ENCODE results near the gene TFPI.
"Not testable (repeated sequence)": the region's sequence is repeated elsewhere in the genome, so short reads cannot be mapped to it uniquely, and the experiment has no call there.

TFPI gene

DNA sequence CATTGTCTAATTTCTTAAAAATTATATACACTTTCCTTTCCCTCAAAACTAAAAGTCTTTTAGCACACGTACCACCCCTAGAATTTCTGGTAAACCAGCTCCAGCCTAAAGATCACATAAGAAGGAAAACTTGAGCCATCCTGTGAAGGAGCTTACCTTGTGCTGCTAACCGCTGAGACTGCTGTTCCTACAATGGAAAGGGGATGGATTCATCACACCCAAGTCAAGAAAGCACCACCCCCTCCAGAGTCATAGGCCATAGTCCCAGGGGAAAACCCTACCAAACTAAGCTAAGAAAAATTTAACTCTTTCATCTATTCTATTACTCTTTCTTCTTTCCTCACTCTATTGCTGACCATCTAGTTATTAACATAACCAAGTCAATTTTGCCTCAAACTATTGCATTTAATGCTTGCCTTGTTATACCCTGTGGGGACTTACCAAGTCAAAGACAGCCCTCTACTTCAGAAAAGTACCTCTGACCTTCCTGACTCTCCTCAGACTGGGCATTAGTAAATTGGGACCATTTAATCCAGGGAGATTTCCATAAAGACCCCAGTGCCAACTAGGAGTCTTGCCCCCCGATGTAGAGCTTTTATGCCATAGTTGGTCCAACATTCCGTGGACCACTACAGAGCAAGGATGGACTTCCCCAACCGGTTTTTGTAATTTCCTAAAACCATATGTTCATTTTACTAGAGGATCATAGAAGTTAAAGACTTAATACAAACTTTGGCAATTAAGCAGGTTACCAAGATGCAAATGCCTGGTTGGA is 40.6 kb downstream of the TFPI start:
- not testable (repeated sequence) for H3K4me1 ChIP-seq (ENCODE audit: control insufficient read depth, insufficient read depth, low read length); H3K9me3 ChIP-seq (ENCODE audit: control insufficient read depth in 2 of 2, low read length in 2 of 2); H3K9ac ChIP-seq (ENCODE audit: low read length in 2 of 2); H3K27ac ChIP-seq (ENCODE audit: low read length); H3K27me3 ChIP-seq (ENCODE audit: control insufficient read depth in 1 of 2, insufficient read depth in 2 of 2, low read length in 2 of 2); H3K4me3 ChIP-seq (ENCODE audit: low read length in 2 of 2); H3K36me3 ChIP-seq (ENCODE audit: control insufficient read depth in 2 of 2, insufficient read depth in 2 of 2, low read length in 2 of 2)

DNA sequence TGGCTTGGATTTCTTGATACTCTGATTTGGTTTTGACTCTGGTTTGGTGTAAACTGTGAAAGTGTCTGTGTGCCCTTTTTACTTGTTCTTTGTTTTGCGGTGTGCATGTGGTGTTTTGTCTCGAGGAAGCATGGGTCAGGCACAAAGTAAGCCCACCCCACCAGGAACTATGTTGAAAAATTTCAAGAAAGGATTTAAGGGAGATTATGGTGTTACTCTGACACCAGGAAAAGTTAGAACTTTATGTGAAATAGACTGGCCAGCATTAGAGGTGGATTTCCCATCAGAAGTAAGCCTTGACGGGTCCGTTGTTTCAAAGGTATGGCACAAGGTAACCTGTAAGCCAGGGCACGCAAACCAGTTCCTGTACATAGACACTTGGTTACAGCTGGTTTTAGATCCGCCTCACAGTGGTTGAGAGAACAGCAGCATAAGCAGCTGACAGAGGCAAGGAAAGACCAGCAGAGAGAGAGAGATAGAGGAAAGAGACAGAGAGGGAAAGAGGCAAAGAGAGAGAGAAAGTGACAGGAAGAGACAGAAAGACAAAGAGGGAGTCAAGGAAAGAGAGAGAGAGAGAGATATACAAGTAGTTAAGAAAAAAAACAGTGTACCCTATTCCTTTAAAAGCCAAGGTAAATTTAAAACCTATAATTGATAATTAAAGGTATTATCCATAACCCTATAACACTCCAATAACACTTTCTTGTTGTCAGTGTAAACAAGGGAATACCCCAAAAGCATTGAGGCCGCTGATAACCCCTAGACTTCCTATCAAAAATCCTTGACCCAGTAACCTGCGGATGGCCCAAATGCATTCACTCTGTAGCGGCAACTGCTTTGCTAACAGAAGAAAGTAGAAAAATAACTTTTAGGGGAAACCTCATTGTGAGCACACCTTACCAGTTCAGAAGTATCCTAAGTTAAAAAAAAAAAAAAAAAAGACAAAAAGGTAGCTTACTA is 42.6 kb downstream of the TFPI start:
- peaks cover 0 to 2% of the 10 kb centered on the region in 2 donors for H3K9me3 ChIP-seq (ENCODE audit: control insufficient read depth in 2 of 2, low read length in 2 of 2)
- H3K27me3 ChIP-seq (ENCODE audit: control insufficient read depth in 1 of 2, insufficient read depth in 2 of 2, low read length in 2 of 2): no peaks in the 10 kb centered on the region
- no peaks in the 10 kb centered on the region for H3K36me3 ChIP-seq (ENCODE audit: control insufficient read depth in 2 of 2, insufficient read depth in 2 of 2, low read length in 2 of 2)
- H3K4me3 ChIP-seq (ENCODE audit: low read length in 2 of 2): no peak overlapping the region
- H3K9ac ChIP-seq (ENCODE audit: low read length in 2 of 2): no peak overlapping the region
- no peak overlapping the region for H3K27ac ChIP-seq (ENCODE audit: low read length)
- no peaks in the 10 kb centered on the region for H3K4me1 ChIP-seq (ENCODE audit: control insufficient read depth, insufficient read depth, low read length)

DNA sequence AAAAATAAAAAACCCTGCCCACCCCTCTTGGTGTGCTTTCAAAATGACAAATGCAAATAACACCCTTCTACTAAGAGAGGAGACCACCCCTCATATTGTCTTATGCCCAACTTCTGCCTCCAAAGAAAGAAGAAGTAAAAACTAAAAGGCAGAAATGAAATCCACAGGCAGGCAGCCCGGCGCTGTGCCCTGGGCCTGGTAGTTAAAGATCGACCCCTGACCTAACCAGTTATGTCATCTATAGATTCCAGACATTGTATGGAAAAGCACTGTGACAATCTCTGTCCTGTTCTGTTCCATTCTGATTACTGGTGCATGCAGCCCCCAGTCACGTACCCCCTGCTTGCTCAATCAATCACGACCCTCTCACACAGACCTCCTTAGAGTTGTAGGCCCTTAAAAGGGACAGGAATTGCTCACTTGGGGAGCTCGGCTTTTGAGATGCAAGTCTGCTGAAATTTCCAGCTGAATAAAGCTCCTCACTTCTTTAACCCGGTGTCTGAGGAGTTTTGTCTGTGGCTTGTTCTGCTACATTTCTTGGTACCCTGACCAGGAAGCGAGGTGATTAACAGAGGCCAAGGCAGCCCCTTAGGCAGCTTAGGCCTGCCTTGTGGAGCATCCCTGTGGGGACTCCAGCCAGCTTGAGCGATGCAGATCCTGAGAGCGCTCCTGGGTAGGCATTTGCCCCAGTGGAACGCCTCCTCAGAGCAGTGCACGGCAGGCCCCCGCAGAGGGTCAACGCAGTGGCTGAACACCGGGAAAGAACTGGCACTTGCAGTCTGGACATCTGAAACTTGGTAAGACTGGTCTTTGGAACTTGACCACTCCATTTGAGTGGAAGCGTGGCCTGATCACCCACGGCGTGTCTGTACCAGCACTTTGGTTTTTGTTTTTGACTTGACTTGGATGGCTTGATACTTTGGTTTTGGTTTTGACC is 43.5 kb downstream of the TFPI start:
- not testable (repeated sequence) for H3K4me3 ChIP-seq (ENCODE audit: low read length in 2 of 2); H3K36me3 ChIP-seq (ENCODE audit: control insufficient read depth in 2 of 2, insufficient read depth in 2 of 2, low read length in 2 of 2); H3K27ac ChIP-seq (ENCODE audit: low read length); H3K4me1 ChIP-seq (ENCODE audit: control insufficient read depth, insufficient read depth, low read length); H3K9me3 ChIP-seq (ENCODE audit: control insufficient read depth in 2 of 2, low read length in 2 of 2); H3K27me3 ChIP-seq (ENCODE audit: control insufficient read depth in 1 of 2, insufficient read depth in 2 of 2, low read length in 2 of 2); H3K9ac ChIP-seq (ENCODE audit: low read length in 2 of 2)

GRCh38 chr2:187509667-187510417 is 44.4 kb downstream of the TFPI start:
- Histone ChIP-seq H3K27me3 (ENCODE audit: control insufficient read depth in 1 of 2, insufficient read depth in 2 of 2, low read length in 2 of 2) (no peaks in the 10 kb centered on the region), H3K27ac (ENCODE audit: low read length) (no peak overlapping the region), H3K36me3 (ENCODE audit: control insufficient read depth in 2 of 2, insufficient read depth in 2 of 2, low read length in 2 of 2) (no peaks in the 10 kb centered on the region), H3K4me3 (ENCODE audit: low read length in 2 of 2) (no peak overlapping the region), H3K4me1 (ENCODE audit: control insufficient read depth, insufficient read depth, low read length) (no peaks in the 10 kb centered on the region), H3K9me3 (ENCODE audit: control insufficient read depth in 2 of 2, low read length in 2 of 2) (no peaks in the 10 kb centered on the region), H3K9ac (ENCODE audit: low read length in 2 of 2) (no peak overlapping the region)

DNA sequence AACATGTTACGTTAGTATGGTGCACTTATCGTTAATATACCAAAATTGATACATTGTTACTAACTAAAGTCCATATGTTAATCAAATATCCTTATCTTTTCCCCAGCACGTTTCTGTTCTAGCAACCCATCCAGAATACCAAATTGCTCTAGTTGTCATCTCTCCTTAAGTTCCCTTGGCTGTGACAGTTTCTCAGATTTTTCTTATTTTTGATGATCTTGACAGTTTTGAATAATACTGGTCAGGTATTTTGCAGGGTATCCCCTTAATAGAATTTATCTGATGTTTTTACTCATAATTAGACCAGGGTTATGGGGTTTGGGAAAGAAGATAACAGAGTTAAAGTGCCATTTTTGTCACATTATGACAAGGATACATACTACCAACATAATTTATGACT is 47.8 kb downstream of the TFPI start:
- Histone ChIP-seq H3K36me3 (ENCODE audit: control insufficient read depth in 2 of 2, insufficient read depth in 2 of 2, low read length in 2 of 2) (no peaks in the 10 kb centered on the region), H3K27me3 (ENCODE audit: control insufficient read depth in 1 of 2, insufficient read depth in 2 of 2, low read length in 2 of 2) (no peaks in the 10 kb centered on the region), H3K9me3 (ENCODE audit: control insufficient read depth in 2 of 2, low read length in 2 of 2) (no peaks in the 10 kb centered on the region), H3K9ac (ENCODE audit: low read length in 2 of 2) (no peak overlapping the region), H3K4me3 (ENCODE audit: low read length in 2 of 2) (no peak overlapping the region), H3K4me1 (ENCODE audit: control insufficient read depth, insufficient read depth, low read length) (no peaks in the 10 kb centered on the region), H3K27ac (ENCODE audit: low read length) (no peak overlapping the region)

DNA sequence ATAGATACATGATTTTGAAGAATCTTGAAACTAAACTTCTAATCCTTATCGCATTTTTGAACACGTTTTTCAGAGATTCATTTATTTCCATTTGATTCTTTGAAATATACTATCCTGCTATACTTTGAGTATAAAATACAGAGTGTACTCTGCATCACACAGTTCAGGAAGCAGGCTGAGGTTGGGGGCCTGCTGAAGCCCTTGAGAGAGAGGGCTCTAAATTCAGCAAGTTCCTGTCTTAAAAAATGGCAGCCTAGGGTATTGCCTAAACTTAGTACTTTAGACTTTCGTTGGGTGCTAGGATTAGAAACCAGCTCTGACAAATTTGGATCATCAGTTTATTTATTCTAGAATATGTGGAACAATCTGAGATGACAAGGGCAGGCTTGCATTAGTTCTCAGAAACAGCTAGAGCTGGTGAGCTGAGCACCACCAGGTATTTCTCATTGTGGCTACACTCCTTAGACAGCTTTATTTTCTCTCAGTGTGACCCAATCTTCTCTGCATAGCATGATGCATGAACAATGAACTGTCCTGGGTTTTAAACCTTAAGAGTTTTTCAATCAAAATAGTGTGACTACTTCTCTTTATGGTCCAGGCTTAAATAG is 49.1 kb downstream of the TFPI start:
- Histone ChIP-seq H3K4me3 (ENCODE audit: low read length in 2 of 2) (no peak overlapping the region), H3K9ac (ENCODE audit: low read length in 2 of 2) (no peak overlapping the region), H3K9me3 (ENCODE audit: control insufficient read depth in 2 of 2, low read length in 2 of 2) (no peaks in the 10 kb centered on the region), H3K27ac (ENCODE audit: low read length) (no peak overlapping the region), H3K4me1 (ENCODE audit: control insufficient read depth, insufficient read depth, low read length) (no peaks in the 10 kb centered on the region), H3K27me3 (ENCODE audit: control insufficient read depth in 1 of 2, insufficient read depth in 2 of 2, low read length in 2 of 2) (no peaks in the 10 kb centered on the region), H3K36me3 (ENCODE audit: control insufficient read depth in 2 of 2, insufficient read depth in 2 of 2, low read length in 2 of 2) (no peaks in the 10 kb centered on the region)

DNA sequence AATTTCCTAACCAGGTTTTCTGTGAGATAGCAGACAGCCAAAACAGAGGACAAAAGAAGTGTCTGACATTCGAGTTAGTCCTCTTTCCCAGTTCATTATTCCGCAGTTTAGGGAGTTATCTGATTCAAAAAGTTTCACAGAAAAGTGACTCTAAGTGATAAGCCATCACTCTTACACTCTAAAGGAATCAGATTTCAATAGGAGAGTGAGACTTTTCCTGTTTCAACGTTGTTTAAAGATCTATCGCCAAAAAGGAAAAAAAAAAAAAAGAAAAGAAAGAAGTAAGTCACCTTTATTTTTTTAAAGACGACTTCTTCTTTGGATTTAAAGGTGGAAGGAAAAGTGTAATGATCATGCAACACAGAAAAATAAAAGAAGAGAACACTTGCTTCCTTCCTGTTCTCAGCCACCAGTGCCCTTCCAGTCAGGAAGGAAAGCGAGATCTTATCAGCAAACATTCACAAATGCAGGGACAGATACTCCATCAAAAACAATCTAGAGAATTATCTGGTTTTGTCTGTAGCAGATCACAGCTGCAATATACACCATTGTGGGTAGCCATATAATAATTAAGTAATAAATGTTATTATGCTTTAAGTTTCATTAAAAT is 49.8 kb downstream of the TFPI start:
- Histone ChIP-seq H3K9me3 (ENCODE audit: control insufficient read depth in 2 of 2, low read length in 2 of 2) (no peaks in the 10 kb centered on the region), H3K9ac (ENCODE audit: low read length in 2 of 2) (no peak overlapping the region), H3K4me3 (ENCODE audit: low read length in 2 of 2) (no peak overlapping the region), H3K4me1 (ENCODE audit: control insufficient read depth, insufficient read depth, low read length) (no peaks in the 10 kb centered on the region), H3K36me3 (ENCODE audit: control insufficient read depth in 2 of 2, insufficient read depth in 2 of 2, low read length in 2 of 2) (no peaks in the 10 kb centered on the region), H3K27ac (ENCODE audit: low read length) (no peak overlapping the region), H3K27me3 (ENCODE audit: control insufficient read depth in 1 of 2, insufficient read depth in 2 of 2, low read length in 2 of 2) (no peaks in the 10 kb centered on the region)

DNA sequence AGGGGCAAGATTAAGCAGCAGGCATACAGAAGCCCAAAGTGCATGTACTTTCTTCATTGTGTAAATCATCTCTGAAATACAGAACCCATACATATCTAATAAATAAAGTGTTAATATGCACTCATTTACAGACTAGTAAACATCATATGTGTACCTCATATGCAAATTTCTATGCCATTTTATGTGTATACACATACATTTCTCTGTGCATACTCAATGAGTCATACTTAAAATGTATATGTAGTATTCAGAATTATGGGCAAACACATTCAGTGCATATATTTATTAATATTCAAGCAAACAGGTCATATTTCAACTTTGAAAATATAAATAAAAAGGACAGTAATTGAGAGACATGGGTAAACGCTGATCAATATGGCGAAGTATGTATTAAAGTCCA is 50.5 kb downstream of the TFPI start:
- no peak overlapping the region for H3K27ac ChIP-seq (ENCODE audit: low read length)
- no peak overlapping the region for H3K4me3 ChIP-seq (ENCODE audit: low read length in 2 of 2)
- H3K9ac ChIP-seq (ENCODE audit: low read length in 2 of 2): no peak overlapping the region
- H3K9me3 ChIP-seq (ENCODE audit: control insufficient read depth in 2 of 2, low read length in 2 of 2): no peaks in the 10 kb centered on the region
- no peaks in the 10 kb centered on the region for H3K27me3 ChIP-seq (ENCODE audit: control insufficient read depth in 1 of 2, insufficient read depth in 2 of 2, low read length in 2 of 2)
- no peaks in the 10 kb centered on the region for H3K4me1 ChIP-seq (ENCODE audit: control insufficient read depth, insufficient read depth, low read length)
- no peaks in the 10 kb centered on the region for H3K36me3 ChIP-seq (ENCODE audit: control insufficient read depth in 2 of 2, insufficient read depth in 2 of 2, low read length in 2 of 2)

- Histone ChIP-seq H3K36me3 (ENCODE audit: control insufficient read depth in 2 of 2, insufficient read depth in 2 of 2, low read length in 2 of 2) (no peaks in the 10 kb centered on the region), H3K9ac (ENCODE audit: low read length in 2 of 2) (no peak overlapping the region), H3K4me3 (ENCODE audit: low read length in 2 of 2) (no peak overlapping the region), H3K9me3 (ENCODE audit: control insufficient read depth in 2 of 2, low read length in 2 of 2) (no peaks in the 10 kb centered on the region), H3K4me1 (ENCODE audit: control insufficient read depth, insufficient read depth, low read length) (no peaks in the 10 kb centered on the region), H3K27me3 (ENCODE audit: control insufficient read depth in 1 of 2, insufficient read depth in 2 of 2, low read length in 2 of 2) (no peaks in the 10 kb centered on the region), H3K27ac (ENCODE audit: low read length) (no peak overlapping the region)
Observed at GRCh38 chr2:187502467-187502866, 51.8 kb downstream of the TFPI start.
